HAP-1 (cell line): Measurements from ENCODE around the gene NUDT17.
A peak's percentile ranks its signal among the peaks of the same experiment; 100 is the strongest.
"Not testable (repeated sequence)": the region's sequence is repeated elsewhere in the genome, so short reads cannot be mapped to it uniquely, and the experiment has no call there.

Experiments
- DNase-seq, 2 experiments: peaks; one replicate each; pipeline ENCODE4 v3.0.0-alpha.2; 2016 to 2020; ENCODE audit warnings: low spot score in 2 of 2
- H3K27me3 ChIP-seq: fragments of 250-450 bp; sonication (Bioruptor Pico); 2 replicates; pipeline ENCODE4 v1.5.1; 2020; ENCODE audit warnings: low read depth, mild to moderate bottlenecking, moderate library complexity
- H3K36me3 ChIP-seq: fragments of 250-450 bp; sonication (Bioruptor Pico); replicated peaks from 2 replicates; pipeline ENCODE4 v1.5.1; 2020; ENCODE audit warnings: mild to moderate bottlenecking
- H3K4me1 ChIP-seq: fragments of 250-450 bp; sonication (Bioruptor Pico); 2 replicates; pipeline ENCODE4 v1.5.1; 2020; ENCODE audit warnings: mild to moderate bottlenecking
- H3K4me3 ChIP-seq: fragments of 250-450 bp; sonication (Bioruptor Pico); 2 replicates; pipeline ENCODE4 v1.5.1; 2020; ENCODE audit warnings: mild to moderate bottlenecking, moderate library complexity
- H3K9me3 ChIP-seq: fragments of 250-450 bp; sonication (Bioruptor Pico); 2 replicates; pipeline ENCODE4 v1.5.1; 2020; ENCODE audit warnings: mild to moderate bottlenecking, moderate library complexity
- in situ Hi-C: fragments of 300-500 bp; cut with MboI; formaldehyde crosslinking; loops from 3 replicates; pipeline ENCODE4 v1.14.3; 2020; ENCODE audit warnings: low sequenced_read_pairs, inconsistent platforms, mixed read lengths

The NUDT17 gene

GRCh38 chr1:145826030-145826429, 19.4 kb upstream of the NUDT17 start:
- peaks cover 4% of the 10 kb centered on the region; the same call in 1 of the 2 replicates for H3K4me1 ChIP-seq
- in situ Hi-C loops = no loop called here
- H3K27me3 ChIP-seq = no peaks in the 10 kb centered on the region
- no peaks in the 10 kb centered on the region for H3K9me3 ChIP-seq
- DNase-seq = no peak
- peaks cover 50% of the 10 kb centered on the region for H3K36me3 ChIP-seq
- H3K4me3 ChIP-seq = no peak overlapping the region

- no peak for DNase-seq
- no peaks in the 10 kb centered on the region for H3K27me3 ChIP-seq
- H3K36me3 ChIP-seq = peaks cover 65% of the 10 kb centered on the region
- peaks cover 4% of the 10 kb centered on the region; the same call in 1 of the 2 replicates for H3K4me1 ChIP-seq
- no peak overlapping the region for H3K4me3 ChIP-seq
- in situ Hi-C loops = no loop called here
- H3K9me3 ChIP-seq = no peaks in the 10 kb centered on the region
These were observed 17.5 kb upstream of the NUDT17 start for GRCh38 chr1:145827966-145828365.

GRCh38 chr1:145828367-145829026, 16.9 kb upstream of the NUDT17 start:
- Histone ChIP-seq H3K9me3 (no peaks in the 10 kb centered on the region), H3K4me1 (peaks cover 4% of the 10 kb centered on the region; the same call in 1 of the 2 replicates), H3K27me3 (no peaks in the 10 kb centered on the region), H3K36me3 (peaks cover 71% of the 10 kb centered on the region), H3K4me3 (no peak overlapping the region)
- in situ Hi-C loops = no loop called here
- no peak for DNase-seq

GRCh38 chr1:145830810-145831209, 14.6 kb upstream of the NUDT17 start:
- H3K4me1 ChIP-seq, DNase-seq, H3K27me3 ChIP-seq, in situ Hi-C loops, H3K9me3 ChIP-seq, H3K4me3 ChIP-seq: not testable (repeated sequence)
- peaks cover 88% of the 10 kb centered on the region for H3K36me3 ChIP-seq

- in situ Hi-C loops = no loop called here
- H3K9me3 ChIP-seq = no peaks in the 10 kb centered on the region
- no peak for DNase-seq
- H3K27me3 ChIP-seq = no peaks in the 10 kb centered on the region
- H3K4me1 ChIP-seq = no peaks in the 10 kb centered on the region
- H3K36me3 ChIP-seq = peaks cover 91% of the 10 kb centered on the region
- H3K4me3 ChIP-seq = no peak overlapping the region
These were observed 7.8 kb upstream of the NUDT17 start for GRCh38 chr1:145837656-145838055.

- no peak for DNase-seq
- Histone ChIP-seq H3K4me1 (no peaks in the 10 kb centered on the region; the same call in 1 of the 2 replicates), H3K9me3 (no peaks in the 10 kb centered on the region), H3K36me3 (peaks cover 50% of the 10 kb centered on the region), H3K4me3 (no peak overlapping the region), H3K27me3 (no peaks in the 10 kb centered on the region)
- in situ Hi-C loops = no loop called here
These were observed 2.4 kb upstream of the NUDT17 start for GRCh38 chr1:145843031-145843430.

- no peaks in the 10 kb centered on the region; the same call in 1 of the 2 replicates for H3K4me1 ChIP-seq
- DNase-seq = no peak
- no peaks in the 10 kb centered on the region for H3K27me3 ChIP-seq
- peaks cover 44% of the 10 kb centered on the region for H3K36me3 ChIP-seq
- H3K9me3 ChIP-seq = no peaks in the 10 kb centered on the region
- H3K4me3 ChIP-seq = peak overlapping the region; percentile 39
- in situ Hi-C loops = no loop called here
These were observed 301 bp upstream of the NUDT17 start for GRCh38 chr1:145845144-145845513.

GRCh38 chr1:145846201-145846612, 777 bp downstream of the NUDT17 start:
- peak in 1 of 2 experiments; percentile 43 for DNase-seq
- peak overlapping the region; percentile 39 for H3K4me3 ChIP-seq

GRCh38 chr1:145847827-145848226, 2.4 kb downstream of the NUDT17 start:
- Histone ChIP-seq H3K4me3 (no peak overlapping the region), H3K36me3 (peaks cover 33% of the 10 kb centered on the region), H3K9me3 (no peaks in the 10 kb centered on the region), H3K4me1 (no peaks in the 10 kb centered on the region; the same call in 1 of the 2 replicates), H3K27me3 (no peaks in the 10 kb centered on the region)
- DNase-seq = no peak
- in situ Hi-C loops = no loop called here

More at GRCh38 chr1:145846201-145846612, 777 bp downstream of the NUDT17 start:
- H3K27me3 ChIP-seq = no peaks in the 10 kb centered on the region
- H3K36me3 ChIP-seq = peaks cover 43% of the 10 kb centered on the region
- in situ Hi-C loops = no loop called here
- H3K9me3 ChIP-seq = no peaks in the 10 kb centered on the region
- no peaks in the 10 kb centered on the region; the same call in 1 of the 2 replicates for H3K4me1 ChIP-seq

GRCh38 chr1:145849356-145850160, 4.1 kb downstream of the NUDT17 start:
- Histone ChIP-seq H3K9me3 (no peaks in the 10 kb centered on the region), H3K4me1 (no peaks in the 10 kb centered on the region; the same call in 1 of the 2 replicates), H3K27me3 (no peaks in the 10 kb centered on the region), H3K36me3 (peaks cover 32% of the 10 kb centered on the region), H3K4me3 (no peak overlapping the region)
- DNase-seq = no peak
- in situ Hi-C loops = no loop called here

- in situ Hi-C loops = no loop called here
- H3K36me3 ChIP-seq = peaks cover 35% of the 10 kb centered on the region
- H3K9me3 ChIP-seq = peaks cover 4% of the 10 kb centered on the region; the same call in 1 of the 2 replicates
- DNase-seq = peak in 1 of 2 experiments; percentile 19
- no peak overlapping the region for H3K4me3 ChIP-seq
- no peaks in the 10 kb centered on the region for H3K27me3 ChIP-seq
- peaks cover 8% of the 10 kb centered on the region for H3K4me1 ChIP-seq
These were observed 10.1 kb downstream of the NUDT17 start for GRCh38 chr1:145855426-145855948.

- in situ Hi-C loops = no loop called here
- H3K36me3 ChIP-seq = peaks cover 26% of the 10 kb centered on the region
These were observed 11.7 kb downstream of the NUDT17 start for GRCh38 chr1:145857170-145857569.

GRCh38 chr1:145858238-145858900, 12.9 kb downstream of the NUDT17 start:
- Histone ChIP-seq H3K4me3 (peak overlapping the region; percentile 95), H3K27me3 (no peaks in the 10 kb centered on the region), H3K36me3 (peaks cover 23% of the 10 kb centered on the region), H3K9me3 (peaks cover 4% of the 10 kb centered on the region; the same call in 1 of the 2 replicates), H3K4me1 (peaks cover 11% of the 10 kb centered on the region)
- peak; percentile 40 to 86 for DNase-seq
- in situ Hi-C loops = no loop called here

More at GRCh38 chr1:145857170-145857569, 11.7 kb downstream of the NUDT17 start:
- Histone ChIP-seq H3K27me3 (no peaks in the 10 kb centered on the region), H3K4me3 (no peak overlapping the region), H3K9me3 (peaks cover 4% of the 10 kb centered on the region; the same call in 1 of the 2 replicates), H3K4me1 (peaks cover 11% of the 10 kb centered on the region)
- DNase-seq = no peak
